Spleen (tissue), 11 donors: ENCODE measurements around the gene ALG6. TPM values are rescaled to one million over a fixed set of nuclear protein-coding genes. Genes with fewer than 3 reads are reported as not detected.

Source experiments
- DNase-seq: peaks from one replicate; pipeline ENCODE4 v3.0.0-alpha.2; 2020
- H3K27ac ChIP-seq, 8 donors: fragments of 200-600 bp; sonication (generic) in 7 of 8; 1 replicate in 4 of 8; 2 replicates in 4 of 8; pipeline versions ENCODE4 v1.5.0 to v1.8.0; 2016 to 2021; ENCODE audit warnings: inconsistent platforms in 4 of 8, mild to moderate bottlenecking in 4 of 8, moderate library complexity in 1 of 8
- H3K27me3 ChIP-seq, 7 donors: fragments of 200-600 bp; sonication (generic) in 6 of 7; replicated peaks in 1 of 7; 1 replicate in 4 of 7; 2 replicates in 3 of 7; pipeline versions ENCODE4 v1.5.0 to v1.8.0; 2016 to 2021; ENCODE audit warnings: inconsistent platforms in 3 of 7, mild to moderate bottlenecking in 1 of 7
- H3K36me3 ChIP-seq, 6 donors: fragments of 200-600 bp; sonication (generic) in 5 of 6; 1 replicate in 4 of 6; 2 replicates in 2 of 6; pipeline versions ENCODE4 v1.5.0 to v1.8.0; 2016 to 2021; ENCODE audit warnings: inconsistent platforms in 2 of 6
- H3K4me1 ChIP-seq, 6 donors: fragments of 200-600 bp; sonication (generic) in 5 of 6; 1 replicate in 3 of 6; 2 replicates in 3 of 6; pipeline versions ENCODE4 v1.5.0 to v1.8.0; 2016 to 2021; ENCODE audit warnings: inconsistent platforms in 3 of 6
- H3K4me3 ChIP-seq, 8 donors: fragments of 200-600 bp; sonication (generic) in 7 of 8; 1 replicate in 4 of 8; 2 replicates in 4 of 8; pipeline versions ENCODE4 v1.5.0 to v1.8.0; 2016 to 2021; ENCODE audit warnings: inconsistent platforms in 4 of 8, mild to moderate bottlenecking in 4 of 8, moderate library complexity in 2 of 8
- H3K9me3 ChIP-seq, 8 donors: fragments of 200-600 bp; sonication (generic) in 7 of 8; 1 replicate in 4 of 8; 2 replicates in 4 of 8; pipeline versions ENCODE4 v1.5.0 to v1.8.0; 2016 to 2021; ENCODE audit warnings: inconsistent platforms in 4 of 8
- CTCF ChIP-seq, 11 experiments: fragments of 200-600 bp in 7 of 11; fragments of 450-650 bp in 4 of 11; sonication (generic) in 4 of 11; IDR thresholded peaks in 8 of 11; conservative IDR thresholded peaks in 3 of 11; 1 replicate in 7 of 11; 2 replicates in 4 of 11; pipeline versions ENCODE4 v1.4.0 to v1.8.0; 2016 to 2021; ENCODE audit warnings: antibody characterized with exemption in 11 of 11, inconsistent platforms in 4 of 11, mild to moderate bottlenecking in 1 of 11
- POLR2A ChIP-seq, 3 donors: fragments of 450-650 bp; IDR thresholded peaks; one replicate each; pipeline ENCODE4 v1.5.1; 2017; ENCODE audit warnings: antibody characterized with exemption in 3 of 3, mild to moderate bottlenecking in 1 of 3
- POLR2AphosphoS5 ChIP-seq, 3 donors: sonication (generic); formaldehyde crosslinking; IDR thresholded peaks; one replicate each; pipeline ENCODE4 v1.5.1; 2017; ENCODE audit warnings: antibody characterized with exemption in 3 of 3
- WGBS, 5 donors: extraction: QIAGEN DNeasy Blood & Tissue Kit in 3 of 5; methylation state at CpG; one replicate each; pipeline versions ENCODE4 v1.1.5 to v1.1.7; 2013 to 2018; 5-methylcytosine and 5-hydroxymethylcytosine counted together
- intact Hi-C: fragments of 100-400 bp; cut with DNase I; formaldehyde crosslinking; loops from one replicate; pipeline ENCODE4 v1.15.0; 2023; ENCODE audit warnings: low total_unique reads
- polyA plus RNA-seq, 3 donors: library from polyadenylated mRNA; stranded (reverse); fragments of 200-250 nt; gene quantifications; one replicate each; pipeline ENCODE4 v1.2.1, GENCODE V29; 2013
- total RNA-seq, 7 donors: library from RNA; depleted of rRNA in 3 of 7; stranded (reverse); fragments of >200 nt in 3 of 7; fragmentation: NEBNext Ultra II Directional in 4 of 7; extraction: Animal tissue kit (Norgen Biotek cat#: 25700) in 4 of 7; gene quantifications; one replicate each; pipeline versions ENCODE4 v1.1.0 to v1.2.1, GENCODE V29; 2016 to 2021
- donor health status: healthy with polysubstance abuse.
- donor health status: DM: no; HTN: no; CAD: no; lungs with moderate emphysema.
- donor health status: DM: no; HTN: no; CAD: no.
- donor health status: Bipolar disorder and iron deficiency.
- donor health status: healthy.
- donor health status: DM: no; HTN: no; CAD: no.
- donor health status: DM: yes; HTN: yes; CAD: no.

The ALG6 gene
- total and polyA plus RNA-seq, 10 donors = 14.5 to 29.4 (median 18.4) TPM

DNA sequence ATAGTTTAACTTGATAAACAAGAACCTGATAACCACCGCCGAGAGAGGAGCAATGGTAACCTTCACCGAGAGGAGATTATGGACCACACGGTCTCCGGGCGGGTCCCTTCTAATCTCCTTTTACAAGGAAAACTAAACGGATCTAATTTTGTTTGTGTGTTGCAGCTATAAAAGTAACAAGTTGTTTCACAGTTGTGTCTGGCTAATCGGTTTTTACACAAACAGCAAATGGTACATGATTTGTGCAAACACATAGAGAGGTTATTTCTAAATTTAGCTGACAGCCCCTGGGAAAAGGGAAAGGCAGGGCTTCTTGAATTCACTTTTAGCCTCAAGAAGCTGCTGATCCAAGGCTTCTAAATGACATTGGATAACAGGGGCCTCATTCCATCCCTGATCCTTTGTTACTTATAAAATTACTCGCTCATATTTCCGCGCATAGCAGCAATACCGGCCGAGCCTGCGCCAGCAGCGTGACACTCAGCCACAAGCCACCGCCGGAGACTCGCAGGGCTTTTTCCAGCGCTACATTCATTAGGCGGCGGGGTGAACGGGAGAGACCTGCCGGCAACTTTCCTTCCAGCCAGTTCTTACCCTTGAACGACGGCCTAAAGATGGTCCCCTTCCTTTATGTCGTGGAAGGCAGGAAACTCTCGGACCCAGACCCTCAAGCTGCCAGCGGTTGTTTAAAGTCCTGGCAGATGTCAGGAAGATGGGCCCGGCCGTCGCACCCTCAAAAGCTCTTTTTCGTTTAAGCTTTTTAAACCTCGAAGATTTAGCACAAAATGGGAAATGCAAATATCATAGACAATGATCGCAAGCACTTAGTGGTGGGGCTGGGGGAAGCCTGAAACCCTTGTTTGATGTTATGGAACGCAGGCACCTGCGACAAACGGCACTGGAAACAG is 40.7 kb upstream of the ALG6 start:
- H3K9me3 ChIP-seq = peaks cover 0 to 21% (median 0%) of the 10 kb centered on the region in 8 donors
- no peak for DNase-seq
- TF ChIP-seq POLR2AphosphoS5 (IDR thresholded peaks at IDR 0.05) (no peak), CTCF (IDR thresholded peaks at IDR 0.05 in 8 of 11, conservative IDR thresholded peaks at IDR 0.05 in 3 of 11) (no peak), POLR2A (IDR thresholded peaks at IDR 0.05) (no peak)
- H3K27ac ChIP-seq = no peak overlapping the region
- WGBS, 5 donors = 8 to 14% (median 10%) methylated on average over 37 of the region's 37 CpGs
- H3K27me3 ChIP-seq = peaks cover 29 to 100% (median 100%) of the 10 kb centered on the region in 7 donors
- no peak overlapping the region for H3K4me3 ChIP-seq
- H3K36me3 ChIP-seq = no peaks in the 10 kb centered on the region
- peaks cover 6 to 63% (median 50%) of the 10 kb centered on the region in 6 donors for H3K4me1 ChIP-seq
- intact Hi-C loops = no loop called here

DNA sequence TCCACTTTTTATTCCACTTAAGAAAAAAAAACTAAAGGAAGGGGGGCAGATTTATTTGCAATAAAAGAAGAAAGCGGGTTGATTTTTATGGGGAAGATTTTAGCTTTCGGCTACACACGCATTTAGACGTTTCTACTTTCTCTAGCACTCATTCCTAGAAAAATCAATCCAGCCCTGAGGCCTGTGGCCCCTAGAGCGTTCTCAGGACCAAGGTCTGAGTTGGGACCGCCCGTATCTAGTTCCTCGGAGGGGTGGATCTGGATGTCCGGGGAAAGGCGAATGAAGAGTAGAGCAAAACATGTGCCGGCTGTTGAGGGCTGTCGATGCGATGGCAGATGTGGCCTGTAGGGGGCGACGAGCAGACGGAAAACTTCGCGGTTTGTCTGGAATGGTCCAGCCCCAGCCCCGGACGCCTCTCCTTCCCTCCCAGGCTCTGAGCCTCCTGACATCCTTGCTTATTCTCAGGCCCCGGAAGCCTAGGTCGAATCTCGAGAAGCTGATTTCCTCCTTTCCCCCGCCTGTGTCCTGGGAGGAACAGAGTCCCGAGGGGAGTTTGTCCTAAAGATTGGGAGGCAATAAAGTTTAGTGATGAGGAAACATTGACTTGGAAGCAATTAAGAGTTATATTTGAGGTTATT is 39.9 kb upstream of the ALG6 start:
- Histone ChIP-seq H3K9me3 (peaks cover 0 to 21% (median 0%) of the 10 kb centered on the region in 8 donors), H3K4me3 (no peak overlapping the region), H3K4me1 (peaks cover 6 to 55% (median 42%) of the 10 kb centered on the region in 6 donors), H3K36me3 (no peaks in the 10 kb centered on the region), H3K27me3 (peaks cover 28 to 100% (median 98%) of the 10 kb centered on the region in 7 donors), H3K27ac (no peak overlapping the region)
- TF ChIP-seq POLR2A (IDR thresholded peaks at IDR 0.05) (no peak), CTCF (IDR thresholded peaks at IDR 0.05 in 8 of 11, conservative IDR thresholded peaks at IDR 0.05 in 3 of 11) (peak in 10 of 11 experiments; percentile 42 to 80 (median 62)), POLR2AphosphoS5 (IDR thresholded peaks at IDR 0.05) (no peak)
- 4 to 9% (median 5%) methylated on average over 25 of the region's 25 CpGs for WGBS, 5 donors
- intact Hi-C loops = no loop called here
- DNase-seq = peak; percentile 82

- H3K27me3 ChIP-seq = peaks cover 23 to 100% (median 97%) of the 10 kb centered on the region in 7 donors
- no peak for DNase-seq
- no peak overlapping the region for H3K27ac ChIP-seq
- 38 to 45% (median 41%) methylated on average over 8 of the region's 8 CpGs for WGBS, 5 donors
- H3K4me1 ChIP-seq = peaks cover 3 to 49% (median 36%) of the 10 kb centered on the region in 6 donors
- intact Hi-C loops = no loop called here
- TF ChIP-seq POLR2A (IDR thresholded peaks at IDR 0.05) (no peak), POLR2AphosphoS5 (IDR thresholded peaks at IDR 0.05) (no peak), CTCF (IDR thresholded peaks at IDR 0.05 in 8 of 11, conservative IDR thresholded peaks at IDR 0.05 in 3 of 11) (no peak)
- H3K36me3 ChIP-seq = no peaks in the 10 kb centered on the region
- peaks cover 0 to 21% (median 0%) of the 10 kb centered on the region in 8 donors for H3K9me3 ChIP-seq
- H3K4me3 ChIP-seq = no peak overlapping the region
These were observed 39.3 kb upstream of the ALG6 start for GRCh38 chr1:63328122-63328521.

GRCh38 chr1:63328781-63329180 is 38.6 kb upstream of the ALG6 start:
- Histone ChIP-seq H3K27ac (no peak overlapping the region), H3K4me1 (peaks cover 3 to 43% (median 32%) of the 10 kb centered on the region in 6 donors), H3K36me3 (no peaks in the 10 kb centered on the region), H3K4me3 (no peak overlapping the region), H3K9me3 (peaks cover 0 to 21% (median 0%) of the 10 kb centered on the region in 8 donors), H3K27me3 (peaks cover 23 to 100% (median 97%) of the 10 kb centered on the region in 7 donors)
- 62 to 74% (median 68%) methylated on average over 9 of the region's 9 CpGs for WGBS, 5 donors
- DNase-seq = no peak
- no peak for TF ChIP-seq POLR2AphosphoS5 (IDR thresholded peaks at IDR 0.05)
- no peak for TF ChIP-seq CTCF (IDR thresholded peaks at IDR 0.05 in 8 of 11, conservative IDR thresholded peaks at IDR 0.05 in 3 of 11)
- no peak for TF ChIP-seq POLR2A (IDR thresholded peaks at IDR 0.05)
- intact Hi-C loops = no loop called here
